HL-60 (cell line): ENCODE results near the gene NAGS.

Experiments
- CTCF ChIP-seq: IDR thresholded peaks from one replicate; pipeline ENCODE4 v1.5.1; 2011; ENCODE audit warnings: low read length, control low read depth, inconsistent platforms; ENCODE audit not compliant: insufficient read depth
- REST ChIP-seq: IDR thresholded peaks from 2 replicates; pipeline ENCODE4 v1.6.1; 2012; ENCODE audit warnings: low read depth; ENCODE audit not compliant: insufficient replicate concordance

GRCh38 chr17:43979671-43980070, 24.8 kb upstream of the NAGS start:
- TF ChIP-seq CTCF: no peak
- TF ChIP-seq REST: no peak
